OCI-LY7 (cell line): Measurements from ENCODE around the gene DEAF1.

Source experiments
- CTCF ChIP-seq: fragments of 200-600 bp; sonication (generic); conservative IDR thresholded peaks from 2 replicates; pipeline ENCODE4 v1.5.1; 2014; ENCODE audit warnings: mild to moderate bottlenecking, antibody characterized with exemption, low read length, moderate library complexity, mixed read lengths
- EZH2phosphoT487 ChIP-seq: fragments of 200-600 bp; sonication (generic); IDR thresholded peaks from 2 replicates; pipeline ENCODE4 v1.6.1; 2018; ENCODE audit warnings: low read depth, borderline replicate concordance, mild to moderate bottlenecking, mixed run types, antibody characterized with exemption, low read length, moderate library complexity, mixed read lengths

GRCh38 chr11:655036-655726 is 39.8 kb downstream of the DEAF1 start:
- TF ChIP-seq CTCF, result no peak
- no peak for TF ChIP-seq EZH2phosphoT487
